Uterus (tissue), 2 donors: ENCODE measurements around the gene TBPL2.

Experiments
- CTCF ChIP-seq, 4 experiments: fragments of 200-600 bp in 2 of 4; fragments of 450-650 bp in 2 of 4; sonication (generic) in 2 of 4; IDR thresholded peaks; one replicate each; pipeline ENCODE4 v1.5.1; 2016 to 2019; ENCODE audit warnings: antibody characterized with exemption in 4 of 4, mild to moderate bottlenecking in 2 of 4, moderate library complexity in 1 of 4
- POLR2A ChIP-seq, 2 donors: fragments of 450-650 bp; IDR thresholded peaks; one replicate each; pipeline ENCODE4 v1.6.1; 2016; ENCODE audit warnings: antibody characterized with exemption in 2 of 2, mild to moderate bottlenecking in 1 of 2, moderate library complexity in 1 of 2

DNA sequence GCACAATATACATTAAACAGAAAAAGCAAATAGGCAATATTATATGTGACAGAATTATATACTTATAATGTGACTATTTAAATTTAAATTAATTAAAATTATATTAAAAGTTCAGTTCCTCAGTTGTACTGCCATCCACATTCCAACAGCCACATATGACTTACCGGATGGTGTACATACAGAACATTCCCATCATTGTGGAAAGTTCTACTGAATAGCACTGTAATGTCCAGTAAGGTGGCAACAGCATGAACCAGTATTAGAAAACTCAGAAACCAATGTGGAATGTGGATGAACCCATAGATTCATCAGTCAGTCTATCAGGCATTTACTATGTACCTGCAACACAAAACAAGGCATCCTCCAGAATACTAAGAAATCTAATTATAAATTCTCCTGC lies 41.2 kb downstream of the TBPL2 start:
- no peak for TF ChIP-seq POLR2A (IDR thresholded peaks at IDR 0.05)
- TF ChIP-seq CTCF (IDR thresholded peaks at IDR 0.05), result no peak
